ENCODE measurements around the gene CR2. TPM values are rescaled to one million over a fixed set of nuclear protein-coding genes. Genes with fewer than 3 reads are reported as not detected.

CR2 gene
- total RNA-seq, 4 donors from 2014 or later, result not detected

- Histone ChIP-seq H3K27ac (no peak overlapping the region), H3K36me3 (peaks cover 0 to 6% (median 0%) of the 10 kb centered on the region in 3 donors), H3K4me1 (no peaks in the 10 kb centered on the region), H3K4me3 (no peak overlapping the region), H3K9me3 (no peaks in the 10 kb centered on the region), H3K27me3 (peaks cover 0 to 15% of the 10 kb centered on the region in 2 donors)
- TF ChIP-seq CTCF (IDR thresholded peaks at IDR 0.05) (no peak), POLR2A (IDR thresholded peaks at IDR 0.05) (no peak), EP300 (IDR thresholded peaks at IDR 0.05) (no peak)
- 40 to 43% methylated on average over 7 of the region's 7 CpGs for WGBS, 2 donors
- no peak for DNase-seq (ENCODE audit: low spot score in 2 of 2)
Measured at GRCh38 chr1:207502726-207503125, 48.6 kb downstream of the CR2 start.

GRCh38 chr1:207503950-207504349, 49.8 kb downstream of the CR2 start:
- WGBS, 2 donors, result 95 to 96% methylated on average over 3 of the region's 3 CpGs
- Histone ChIP-seq H3K36me3 (peaks cover 0 to 6% (median 0%) of the 10 kb centered on the region in 3 donors), H3K4me1 (no peaks in the 10 kb centered on the region), H3K27me3 (peaks cover 0 to 15% of the 10 kb centered on the region in 2 donors), H3K4me3 (no peak overlapping the region), H3K27ac (no peak overlapping the region), H3K9me3 (no peaks in the 10 kb centered on the region)
- no peak for DNase-seq (ENCODE audit: low spot score in 2 of 2)
- TF ChIP-seq CTCF (IDR thresholded peaks at IDR 0.05) (no peak), POLR2A (IDR thresholded peaks at IDR 0.05) (no peak), EP300 (IDR thresholded peaks at IDR 0.05) (no peak)

- Histone ChIP-seq H3K27me3 (peaks cover 0 to 15% of the 10 kb centered on the region in 2 donors), H3K4me3 (no peak overlapping the region), H3K36me3 (peaks cover 0 to 6% (median 0%) of the 10 kb centered on the region in 3 donors), H3K9me3 (no peaks in the 10 kb centered on the region), H3K4me1 (no peaks in the 10 kb centered on the region), H3K27ac (no peak overlapping the region)
- no peak for DNase-seq (ENCODE audit: low spot score in 2 of 2)
- TF ChIP-seq EP300 (IDR thresholded peaks at IDR 0.05), result no peak
- TF ChIP-seq POLR2A (IDR thresholded peaks at IDR 0.05), result no peak
- TF ChIP-seq CTCF (IDR thresholded peaks at IDR 0.05), result no peak
Measured at GRCh38 chr1:207504438-207504837, 50.3 kb downstream of the CR2 start.

GRCh38 chr1:207510444-207510843, 56.3 kb downstream of the CR2 start:
- no peak overlapping the region for H3K27ac ChIP-seq
- 62 to 64% methylated on average over 1 of the region's 1 CpG for WGBS, 2 donors
- no peaks in the 10 kb centered on the region for H3K9me3 ChIP-seq
- no peak for DNase-seq (ENCODE audit: low spot score in 2 of 2)
- H3K4me3 ChIP-seq, result no peak overlapping the region
- peaks cover 0 to 6% (median 0%) of the 10 kb centered on the region in 3 donors for H3K36me3 ChIP-seq
- H3K4me1 ChIP-seq, result no peaks in the 10 kb centered on the region
- H3K27me3 ChIP-seq, result no peaks in the 10 kb centered on the region
- TF ChIP-seq EP300 (IDR thresholded peaks at IDR 0.05) (no peak), CTCF (IDR thresholded peaks at IDR 0.05) (no peak), POLR2A (IDR thresholded peaks at IDR 0.05) (no peak)

GRCh38 chr1:207514890-207515289, 60.8 kb downstream of the CR2 start:
- no peaks in the 10 kb centered on the region for H3K4me1 ChIP-seq
- 91 to 95% methylated on average over 13 of the region's 13 CpGs for WGBS, 2 donors
- no peaks in the 10 kb centered on the region for H3K36me3 ChIP-seq
- H3K4me3 ChIP-seq, result no peak overlapping the region
- H3K9me3 ChIP-seq, result no peaks in the 10 kb centered on the region
- DNase-seq (ENCODE audit: low spot score in 2 of 2), result no peak
- no peaks in the 10 kb centered on the region for H3K27me3 ChIP-seq
- TF ChIP-seq POLR2A (IDR thresholded peaks at IDR 0.05), result no peak
- TF ChIP-seq EP300 (IDR thresholded peaks at IDR 0.05), result no peak
- no peak for TF ChIP-seq CTCF (IDR thresholded peaks at IDR 0.05)
- no peak overlapping the region for H3K27ac ChIP-seq

Data from tibial nerve (tissue), 4 donors.